ENCODE results near the gene RHBDD1.
"Not testable (repeated sequence)": the region's sequence is repeated elsewhere in the genome, so short reads cannot be mapped to it uniquely, and the experiment has no call there.

Gene RHBDD1

DNA sequence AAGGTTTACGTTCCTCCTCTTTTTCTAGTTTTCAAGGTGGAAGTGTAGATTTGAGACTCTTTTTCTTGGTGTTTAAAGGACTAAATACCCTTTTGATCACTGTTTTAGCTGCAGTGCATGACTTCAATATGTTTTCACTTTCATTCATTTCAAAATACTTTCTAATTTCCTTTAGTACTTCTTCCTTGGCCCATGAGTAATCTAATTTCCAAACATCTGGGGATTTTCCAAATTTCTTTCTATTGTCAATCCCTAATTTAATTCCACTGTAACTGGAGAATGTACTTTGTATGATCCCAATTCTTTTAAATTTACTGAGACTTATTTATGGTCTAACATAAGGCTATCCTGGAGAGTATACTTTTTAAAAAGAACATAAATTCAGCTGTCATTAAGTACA is 3.8 kb upstream of the RHBDD1 start:
- no peak for DNase-seq (ENCODE audit: extremely low spot score)
- ChIA-PET CTCF (no interaction called here), POLR2A (no interaction called here)
- TF ChIP-seq, protein P1, sequence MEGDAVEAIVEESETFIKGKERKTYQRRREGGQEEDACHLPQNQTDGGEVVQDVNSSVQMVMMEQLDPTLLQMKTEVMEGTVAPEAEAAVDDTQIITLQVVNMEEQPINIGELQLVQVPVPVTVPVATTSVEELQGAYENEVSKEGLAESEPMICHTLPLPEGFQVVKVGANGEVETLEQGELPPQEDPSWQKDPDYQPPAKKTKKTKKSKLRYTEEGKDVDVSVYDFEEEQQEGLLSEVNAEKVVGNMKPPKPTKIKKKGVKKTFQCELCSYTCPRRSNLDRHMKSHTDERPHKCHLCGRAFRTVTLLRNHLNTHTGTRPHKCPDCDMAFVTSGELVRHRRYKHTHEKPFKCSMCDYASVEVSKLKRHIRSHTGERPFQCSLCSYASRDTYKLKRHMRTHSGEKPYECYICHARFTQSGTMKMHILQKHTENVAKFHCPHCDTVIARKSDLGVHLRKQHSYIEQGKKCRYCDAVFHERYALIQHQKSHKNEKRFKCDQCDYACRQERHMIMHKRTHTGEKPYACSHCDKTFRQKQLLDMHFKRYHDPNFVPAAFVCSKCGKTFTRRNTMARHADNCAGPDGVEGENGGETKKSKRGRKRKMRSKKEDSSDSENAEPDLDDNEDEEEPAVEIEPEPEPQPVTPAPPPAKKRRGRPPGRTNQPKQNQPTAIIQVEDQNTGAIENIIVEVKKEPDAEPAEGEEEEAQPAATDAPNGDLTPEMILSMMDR (IDR thresholded peaks at IDR 0.05; ENCODE audit: control extremely low read depth, extremely low read depth, low read depth, missing control alignments), result no peak

DNA sequence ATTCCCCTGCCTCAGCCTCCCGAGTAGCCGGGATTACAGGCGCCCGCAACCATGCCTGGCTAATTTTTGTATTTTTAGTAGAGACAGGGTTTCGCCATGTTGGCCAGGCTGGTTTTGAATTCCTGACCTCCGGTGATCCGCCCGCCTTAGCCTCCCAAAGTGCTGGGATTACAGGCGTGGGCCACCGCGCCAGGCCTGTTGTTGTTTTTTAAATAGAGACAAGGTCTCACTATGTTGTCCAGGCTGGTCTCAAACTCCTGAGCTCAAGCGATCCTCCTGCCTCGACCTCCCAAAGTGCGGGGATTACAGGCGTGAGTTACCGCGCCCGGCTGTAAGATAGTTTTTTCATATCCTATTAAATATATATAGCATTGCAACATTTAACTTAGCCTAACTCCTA is 974 bp upstream of the RHBDD1 start:
- POLR2A ChIA-PET, result interaction anchor here (1.1 kb wide), 1 partner anchor 70 kb away, joined by 3 read pairs; no protein-coding TSS in a partner anchor
- CTCF ChIA-PET, result interaction anchor here (0.8 to 1.2 kb wide), 3 partner anchors 10 to 13 kb away, joined by 3 to 4 read pairs (median 3); no protein-coding TSS in a partner anchor
- not testable (repeated sequence) for DNase-seq (ENCODE audit: extremely low spot score)

DNA sequence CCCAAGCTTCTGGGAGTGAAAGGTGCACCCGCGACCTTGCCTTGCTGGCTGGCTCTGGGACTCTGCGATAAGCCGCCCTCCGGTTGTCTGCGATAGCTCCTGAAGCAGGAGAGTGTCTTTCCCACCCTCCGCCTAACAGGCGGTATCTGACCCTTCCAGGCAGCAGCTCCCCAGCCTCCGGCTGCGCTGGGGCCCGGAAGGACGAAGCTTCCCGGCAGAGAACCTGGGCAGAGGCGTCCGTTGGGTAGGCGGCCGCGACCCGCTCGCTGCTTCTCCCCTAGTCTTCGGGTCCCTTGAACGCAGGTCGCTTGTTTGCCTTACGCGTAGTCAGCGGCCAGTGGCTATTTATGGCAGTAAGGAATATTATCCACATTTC is 446 bp upstream of the RHBDD1 start:
- TF ChIP-seq, protein P1 (IDR thresholded peaks at IDR 0.05; ENCODE audit: control extremely low read depth, extremely low read depth, low read depth, missing control alignments), result no peak
- ChIA-PET CTCF (interaction anchor here (1.0 to 1.2 kb wide), 3 partner anchors 10 to 35 kb away, joined by 3 to 4 read pairs (median 3); no protein-coding TSS in a partner anchor), POLR2A (interaction anchor here (1.1 kb wide), 1 partner anchor 69 kb away, joined by 3 read pairs; no protein-coding TSS in a partner anchor)
- DNase-seq (ENCODE audit: extremely low spot score), result peak; percentile 52

DNA sequence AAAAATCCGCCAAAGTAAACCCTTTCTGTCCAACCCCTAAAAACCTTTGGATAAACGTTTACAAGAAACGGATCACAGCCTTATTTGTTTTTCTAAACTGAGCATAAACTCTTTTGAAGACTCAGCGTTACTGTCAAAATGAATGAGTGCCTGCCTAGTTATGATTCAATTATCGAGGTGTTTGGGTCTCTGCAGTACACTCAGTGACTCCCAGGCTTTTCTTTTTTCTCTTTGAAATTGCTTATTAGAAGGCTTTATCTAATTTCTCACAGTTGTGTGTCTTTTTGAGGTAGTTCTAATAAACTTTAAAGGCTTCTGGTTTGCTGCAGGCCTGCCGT is 663 bp downstream of the RHBDD1 start:
- POLR2A ChIA-PET, result interaction anchor here (0.6 kb wide), 1 partner anchor 11 kb away, joined by 3 read pairs; no protein-coding TSS in a partner anchor
- DNase-seq (ENCODE audit: extremely low spot score), result no peak
- TF ChIP-seq, protein P1 (IDR thresholded peaks at IDR 0.05; ENCODE audit: control extremely low read depth, extremely low read depth, low read depth, missing control alignments), result no peak
- CTCF ChIA-PET, result interaction anchor here (1.0 kb wide), 1 partner anchor 36 kb away, joined by 3 read pairs; no protein-coding TSS in a partner anchor

DNA sequence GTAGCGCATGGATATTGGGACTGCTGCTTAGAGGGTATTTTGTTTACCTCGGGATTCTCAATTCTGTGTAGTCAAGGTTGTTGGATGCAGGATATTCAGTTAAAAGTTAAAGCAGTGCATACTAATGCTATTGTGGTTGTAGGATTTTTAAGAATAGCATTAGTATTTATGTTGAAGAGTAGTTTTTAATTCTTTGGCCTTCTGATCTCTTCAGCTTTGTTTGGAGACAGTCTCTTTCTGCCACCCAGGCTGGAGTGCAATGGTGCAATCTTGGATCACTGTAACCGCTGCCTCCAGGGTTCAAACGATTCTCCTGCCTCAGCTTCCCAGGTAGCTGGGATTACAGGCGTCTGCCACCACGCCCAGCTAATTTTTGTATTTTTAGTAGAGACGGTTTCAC is 1.5 kb downstream of the RHBDD1 start:
- CTCF ChIA-PET, result interaction anchor here (1.5 kb wide), 1 partner anchor 401 kb away, joined by 3 read pairs; no protein-coding TSS in a partner anchor
- TF ChIP-seq, protein P1 (IDR thresholded peaks at IDR 0.05; ENCODE audit: control extremely low read depth, extremely low read depth, low read depth, missing control alignments), result no peak
- DNase-seq (ENCODE audit: extremely low spot score), result no peak
- POLR2A ChIA-PET, result no interaction called here

DNA sequence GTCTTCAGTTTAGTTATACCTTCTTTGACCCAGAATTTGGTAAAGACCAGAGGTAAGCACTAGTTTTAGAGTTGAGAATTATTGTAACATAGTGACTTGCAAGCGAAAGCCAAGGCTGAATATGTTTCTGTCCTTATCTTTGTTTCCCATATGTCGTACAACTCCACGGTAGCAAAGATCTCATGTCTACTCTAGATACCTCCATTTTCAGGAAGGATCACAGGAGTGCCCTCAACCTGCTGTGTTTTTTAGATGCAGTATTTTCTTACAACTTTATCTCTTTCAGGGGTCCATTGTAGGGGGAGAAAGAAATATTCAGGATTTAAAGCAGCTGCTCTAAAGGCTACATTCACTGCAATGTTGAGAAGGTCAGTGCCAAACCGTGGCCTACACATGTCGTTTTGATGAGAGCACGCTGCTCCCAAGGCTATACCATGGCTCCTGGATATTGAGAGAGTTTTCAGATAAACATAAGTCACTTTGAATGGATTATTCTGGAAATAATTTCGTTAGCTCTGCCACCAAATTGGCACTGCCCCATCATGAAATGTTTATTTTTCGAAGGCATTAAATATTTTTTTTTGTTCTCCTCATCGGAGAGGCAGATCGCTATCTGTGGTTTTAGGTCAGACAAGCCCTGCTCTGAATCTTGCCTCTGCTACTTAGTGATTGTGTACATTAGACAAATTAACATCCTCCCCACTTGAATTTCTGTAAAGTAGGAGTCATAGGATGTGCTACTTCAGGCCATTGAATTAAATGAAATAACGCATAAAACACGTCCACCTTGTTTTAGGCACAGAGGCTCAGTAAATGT is 2.1 kb downstream of the RHBDD1 start:
- POLR2A ChIA-PET, result no interaction called here
- CTCF ChIA-PET, result interaction anchor here (1.5 to 1.6 kb wide), 2 partner anchors 9 to 400 kb away, joined by 3 to 5 read pairs; no protein-coding TSS in a partner anchor
- DNase-seq (ENCODE audit: extremely low spot score), result no peak
- TF ChIP-seq, protein P1 (IDR thresholded peaks at IDR 0.05; ENCODE audit: control extremely low read depth, extremely low read depth, low read depth, missing control alignments), result no peak

DNA sequence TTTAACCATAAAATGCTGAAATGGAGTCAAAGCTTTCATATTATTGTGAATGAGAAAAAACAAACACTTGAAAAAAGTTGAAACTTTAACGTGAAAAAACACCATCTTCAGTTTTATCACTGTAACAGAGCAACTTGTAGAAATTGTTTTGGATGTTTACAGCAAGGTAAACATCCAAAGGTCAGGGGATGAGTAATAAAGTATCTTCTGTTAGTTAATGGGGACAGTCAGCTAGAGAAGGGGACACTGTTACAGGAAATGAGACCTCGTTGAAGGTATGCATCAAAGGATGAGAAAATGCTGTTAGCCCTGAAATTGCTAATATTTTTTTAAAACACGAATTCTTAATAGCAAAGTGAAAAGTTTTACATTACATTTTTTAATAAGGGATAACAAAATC is 2.9 kb downstream of the RHBDD1 start:
- POLR2A ChIA-PET, result no interaction called here
- peak; percentile 24 for DNase-seq (ENCODE audit: extremely low spot score)
- CTCF ChIA-PET, result interaction anchor here (1.0 to 1.6 kb wide), 5 partner anchors 9 to 400 kb away, joined by 3 to 5 read pairs (median 3); no protein-coding TSS in a partner anchor
- TF ChIP-seq, protein P1 (IDR thresholded peaks at IDR 0.05; ENCODE audit: control extremely low read depth, extremely low read depth, low read depth, missing control alignments), result no peak

Data from GM10248 (cell line).